Panc1 (cell line): ENCODE measurements around the gene SBF2.

Experiments used
- CTCF ChIP-seq: fragments of 450-650 bp; IDR thresholded peaks from 2 replicates; pipeline ENCODE4 v1.5.1; 2017; ENCODE audit warnings: mild to moderate bottlenecking
- POLR2AphosphoS5 ChIP-seq: IDR thresholded peaks from 2 replicates; pipeline ENCODE4 v1.6.1; 2012; ENCODE audit warnings: mild to moderate bottlenecking, low read depth, low read length, moderate library complexity
- SIN3A ChIP-seq: IDR thresholded peaks from 2 replicates; pipeline ENCODE4 v1.6.1; 2012; ENCODE audit warnings: low read depth, mild to moderate bottlenecking, low read length, moderate library complexity, borderline replicate concordance; ENCODE audit not compliant: insufficient read depth

GRCh38 chr11:10309163-10310093, 15.4 kb upstream of the SBF2 start:
- no peak for TF ChIP-seq CTCF
- peak; percentile 92 for TF ChIP-seq POLR2AphosphoS5
- peak; percentile 88; the same call in 1 of the 2 replicates for TF ChIP-seq SIN3A
